ENCODE data around the gene SHC3. TPM values are rescaled to one million over a fixed set of nuclear protein-coding genes. Genes with fewer than 3 reads are reported as not detected.

SHC3 gene
- total and polyA plus RNA-seq, 9 of the 15 experiments (the other 6 are each of a cell fraction or from before 2014, with no cell fraction given) = not detected

DNA sequence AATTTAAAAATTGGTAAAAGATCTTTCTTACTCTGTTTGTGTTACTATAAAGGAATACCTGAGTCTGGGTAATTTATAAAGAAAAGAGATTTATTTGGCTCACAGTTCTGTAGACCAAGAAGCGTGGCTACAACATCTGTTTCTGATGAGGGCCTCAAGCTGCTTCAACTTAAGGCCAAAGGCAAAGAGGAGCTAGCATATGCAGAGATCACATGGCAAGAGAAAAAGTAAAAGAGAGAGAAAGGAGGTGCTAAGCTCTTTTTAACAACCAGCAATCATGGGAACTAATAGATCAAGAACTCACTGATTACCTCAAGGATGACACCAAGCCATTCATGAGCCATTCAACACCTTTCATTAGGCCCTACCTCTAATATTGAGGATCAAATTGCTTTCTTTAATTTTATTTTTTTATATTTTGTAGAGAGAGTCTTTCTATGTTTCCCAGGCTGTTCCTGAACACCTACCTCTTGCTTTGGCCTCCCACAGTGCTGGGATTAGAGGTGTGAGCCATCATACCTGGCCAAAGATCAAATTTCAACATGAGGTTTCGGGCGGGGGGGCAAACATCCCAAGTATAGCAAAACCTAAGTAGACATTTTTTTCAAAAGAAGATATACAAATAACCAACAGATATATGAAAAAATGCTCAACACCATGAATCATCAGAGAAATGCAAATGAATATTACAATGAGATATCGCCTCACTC lies 16.0 kb upstream of the SHC3 start:
- no TSS peak for BruUV-seq (replicated peaks)
- Histone ChIP-seq H3K9me3 (replicated peaks; ENCODE audit: control insufficient read depth, insufficient read depth, low read depth, low read length) (no peaks in the 10 kb centered on the region), H3K4me2 (ENCODE audit: insufficient read depth, low read length) (no peak overlapping the region), H2AFZ (ENCODE audit: low read depth, low read length) (no peak overlapping the region), H3K9me1 (ENCODE audit: control insufficient read depth, insufficient read depth, low read length) (no peaks in the 10 kb centered on the region), H3K27me3 (ENCODE audit: control insufficient read depth in 2 of 2, insufficient read depth in 2 of 2, low read length in 2 of 2) (no peaks in the 10 kb centered on the region), H3K36me3 (ENCODE audit: control insufficient read depth, insufficient read depth, low read length) (no peaks in the 10 kb centered on the region), H3K4me3 (no peak overlapping the region), H3K4me1 (replicated peaks in 1 of 2; ENCODE audit: control insufficient read depth in 2 of 2, insufficient read depth in 2 of 2, low read length in 2 of 2) (no peaks in the 10 kb centered on the region), H3K9ac (ENCODE audit: insufficient read depth in 1 of 2, low read depth in 2 of 2, low read length in 2 of 2) (no peak overlapping the region), H3K27ac (ENCODE audit: extremely low read depth, low read depth, low read length) (no peak overlapping the region), H4K20me1 (replicated peaks; ENCODE audit: control insufficient read depth, insufficient read depth, low read length) (no peaks in the 10 kb centered on the region), H3K79me2 (ENCODE audit: control insufficient read depth, insufficient read depth, low read length) (no peaks in the 10 kb centered on the region)
- no peak for TF ChIP-seq ZNF165 (CRISPR knock-in tag; IDR thresholded peaks at IDR 0.05; ENCODE audit: borderline replicate concordance)
- no peak for TF ChIP-seq ZNF347 (CRISPR knock-in tag; IDR thresholded peaks at IDR 0.05; ENCODE audit: low read depth)
- POLR2A ChIA-PET = no interaction called here
- ATAC-seq = no peak
- intact Hi-C loops (cut with micrococcal nuclease) = no loop called here
- 0% methylated on average over 4 of the region's 4 CpGs for WGBS (ENCODE audit: insufficient coverage, low coverage, missing lambda C conversion rate)
- no peak for FAIRE-seq
- CTCF ChIA-PET (ENCODE audit: low intra/inter-chr PET ratio) = no interaction called here
- in situ Hi-C loops (cut with MboI) = no loop called here
- DNase-seq (ENCODE audit: extremely low read depth in 1 of 4, low spot score in 3 of 4) = no peak

DNA sequence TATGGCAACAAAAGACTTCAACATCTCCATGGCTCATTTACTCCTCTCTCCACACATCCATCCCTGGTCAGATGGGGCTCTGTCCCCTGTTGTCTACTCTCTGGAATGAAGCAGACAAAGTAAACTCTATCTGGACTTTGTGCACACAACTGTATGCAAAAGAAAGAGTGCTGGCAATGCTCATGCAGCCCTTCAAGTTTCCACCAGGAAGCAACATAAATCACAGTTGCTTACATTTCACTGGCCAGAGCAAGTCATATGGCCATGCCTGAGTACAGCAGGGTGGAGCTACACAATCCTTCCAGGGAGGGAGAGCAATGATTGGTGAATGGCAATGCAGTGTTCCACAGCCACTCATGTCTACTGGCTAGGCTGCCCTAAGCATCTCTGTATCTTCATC lies 12.4 kb upstream of the SHC3 start:
- no peak for DNase-seq (ENCODE audit: extremely low read depth in 1 of 4, low spot score in 3 of 4)
- Histone ChIP-seq H3K4me1 (replicated peaks in 1 of 2; ENCODE audit: control insufficient read depth in 2 of 2, insufficient read depth in 2 of 2, low read length in 2 of 2) (no peaks in the 10 kb centered on the region), H3K27me3 (ENCODE audit: control insufficient read depth in 2 of 2, insufficient read depth in 2 of 2, low read length in 2 of 2) (no peaks in the 10 kb centered on the region), H4K20me1 (replicated peaks; ENCODE audit: control insufficient read depth, insufficient read depth, low read length) (no peaks in the 10 kb centered on the region), H3K9ac (ENCODE audit: insufficient read depth in 1 of 2, low read depth in 2 of 2, low read length in 2 of 2) (no peak overlapping the region), H3K9me3 (replicated peaks; ENCODE audit: control insufficient read depth, insufficient read depth, low read depth, low read length) (no peaks in the 10 kb centered on the region), H3K9me1 (ENCODE audit: control insufficient read depth, insufficient read depth, low read length) (no peaks in the 10 kb centered on the region), H3K36me3 (ENCODE audit: control insufficient read depth, insufficient read depth, low read length) (no peaks in the 10 kb centered on the region), H3K4me2 (ENCODE audit: insufficient read depth, low read length) (no peak overlapping the region), H2AFZ (ENCODE audit: low read depth, low read length) (no peak overlapping the region), H3K27ac (ENCODE audit: extremely low read depth, low read depth, low read length) (no peak overlapping the region), H3K4me3 (no peak overlapping the region), H3K79me2 (ENCODE audit: control insufficient read depth, insufficient read depth, low read length) (no peaks in the 10 kb centered on the region)
- no peak for FAIRE-seq
- in situ Hi-C loops (cut with MboI) (no loop called here), intact Hi-C loops (cut with micrococcal nuclease) (no loop called here)
- no TSS peak for BruUV-seq (replicated peaks)
- CTCF ChIA-PET (ENCODE audit: low intra/inter-chr PET ratio) = no interaction called here
- no peak for ATAC-seq
- TF ChIP-seq ZNF766 (CRISPR knock-in tag; conservative IDR thresholded peaks at IDR 0.05) = no peak
- POLR2A ChIA-PET = no interaction called here
